HG03571 (cell line): ENCODE data around the gene ADAMTS12.
A peak's percentile ranks its signal among the peaks of the same experiment; 100 is the strongest.
"Not testable (repeated sequence)": the region's sequence is repeated elsewhere in the genome, so short reads cannot be mapped to it uniquely, and the experiment has no call there.

Experiments
- ATAC-seq: cut with Tn5 transposase; IDR thresholded peaks from one replicate; pipeline ENCODE4 v1.9.1; 2021; ENCODE audit not compliant: unreplicated experiment

ADAMTS12 gene

DNA sequence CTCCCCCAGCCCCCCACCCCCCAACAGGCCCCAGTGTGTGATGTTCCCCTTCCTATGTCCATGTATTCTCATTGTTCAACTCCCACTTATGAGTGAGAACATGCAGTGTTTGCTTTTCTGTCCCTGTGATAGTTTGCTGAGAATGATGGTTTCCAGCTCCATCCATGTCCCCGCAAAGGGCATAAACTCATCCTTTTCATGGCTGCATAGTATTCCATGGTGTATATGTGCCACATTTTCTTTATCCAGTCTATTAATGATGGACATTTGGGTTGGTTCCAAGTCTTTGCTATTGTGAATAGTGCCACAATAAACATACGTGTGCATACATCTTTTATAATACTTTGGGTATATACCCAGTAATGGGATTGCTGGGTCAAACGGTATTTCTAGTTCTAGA is 23.1 kb upstream of the ADAMTS12 start:
- ATAC-seq = not testable (repeated sequence)

DNA sequence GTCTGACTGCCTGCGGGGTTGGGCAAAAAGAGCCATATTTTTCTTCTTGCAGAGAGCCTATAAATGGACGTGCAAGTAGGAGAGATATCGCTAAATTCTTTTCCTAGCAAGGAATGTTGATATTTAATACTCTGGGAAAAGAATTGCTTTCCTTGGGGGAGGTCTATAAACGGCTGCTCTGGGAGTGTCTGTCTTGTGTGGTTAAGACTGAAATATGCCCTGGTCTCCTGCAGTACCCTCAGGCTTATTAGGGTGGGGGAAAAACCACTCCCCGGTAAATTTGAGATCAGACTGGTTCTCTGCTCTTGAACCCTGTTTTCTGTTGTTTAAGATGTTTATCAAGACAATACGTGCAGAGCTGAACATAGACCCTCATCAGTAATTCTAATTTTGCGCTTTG is 14.5 kb upstream of the ADAMTS12 start:
- not testable (repeated sequence) for ATAC-seq

GRCh38 chr5:33905381-33905780 is 13.6 kb upstream of the ADAMTS12 start:
- no peak for ATAC-seq

DNA sequence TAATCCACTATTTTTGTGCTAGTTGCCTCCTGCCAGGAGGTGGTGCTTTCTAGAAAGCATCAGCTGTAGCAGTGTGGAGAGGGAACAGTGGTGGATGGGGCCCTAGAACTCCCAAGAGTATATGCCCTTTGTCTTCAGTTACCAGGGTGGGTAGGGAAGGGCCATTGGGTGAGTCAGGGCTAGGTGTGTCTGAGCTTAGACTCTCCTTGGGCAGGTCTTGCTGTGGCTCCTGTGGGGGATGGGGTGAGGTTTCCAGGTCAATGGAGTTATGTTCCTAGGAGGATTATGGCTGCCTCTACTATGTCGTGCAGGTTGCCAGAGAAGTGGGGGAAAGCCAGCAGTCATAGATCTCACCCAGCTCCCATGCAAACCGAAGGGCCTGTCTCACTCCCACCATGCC is 11.3 kb upstream of the ADAMTS12 start:
- ATAC-seq = no peak

GRCh38 chr5:33901156-33901555 is 9.4 kb upstream of the ADAMTS12 start:
- no peak for ATAC-seq

DNA sequence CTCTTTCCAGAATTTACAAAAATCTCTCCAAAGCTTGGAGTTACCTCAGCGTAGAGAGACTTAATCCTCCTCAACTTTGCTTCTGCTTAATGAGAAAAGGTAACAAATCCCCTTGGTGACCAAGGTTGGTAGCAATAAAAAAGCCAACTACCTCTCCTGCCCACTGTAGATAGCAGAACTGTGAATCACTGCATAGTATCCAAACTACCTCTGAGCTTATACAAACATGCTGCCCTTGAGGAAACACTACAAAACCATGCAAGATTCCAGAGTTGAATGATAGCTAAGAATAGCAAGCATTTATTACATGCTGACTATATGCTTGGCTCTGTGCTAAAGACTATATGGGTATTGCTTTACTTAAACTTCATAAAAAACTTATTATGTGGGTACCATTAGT is 2.8 kb upstream of the ADAMTS12 start:
- ATAC-seq = no peak

GRCh38 chr5:33892620-33893137 is 889 bp upstream of the ADAMTS12 start:
- no peak for ATAC-seq

DNA sequence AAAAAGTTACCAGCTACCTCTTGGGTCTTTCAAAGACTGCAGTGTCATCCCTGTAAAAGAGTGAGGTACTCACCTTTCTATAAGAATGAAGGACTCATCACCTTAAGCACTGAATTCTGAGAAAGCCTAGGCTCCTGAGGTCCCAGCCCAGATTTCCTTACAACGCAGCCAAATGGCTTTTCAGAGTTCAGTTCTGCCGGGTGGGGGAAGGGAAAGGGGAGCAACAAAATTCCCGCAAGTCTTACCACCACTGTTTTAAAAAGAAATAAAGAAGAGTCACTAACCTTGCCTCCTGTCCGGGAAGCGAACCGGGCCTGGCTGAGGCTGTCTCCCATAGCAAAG is 373 bp downstream of the ADAMTS12 start:
- peak; percentile 3 for ATAC-seq

DNA sequence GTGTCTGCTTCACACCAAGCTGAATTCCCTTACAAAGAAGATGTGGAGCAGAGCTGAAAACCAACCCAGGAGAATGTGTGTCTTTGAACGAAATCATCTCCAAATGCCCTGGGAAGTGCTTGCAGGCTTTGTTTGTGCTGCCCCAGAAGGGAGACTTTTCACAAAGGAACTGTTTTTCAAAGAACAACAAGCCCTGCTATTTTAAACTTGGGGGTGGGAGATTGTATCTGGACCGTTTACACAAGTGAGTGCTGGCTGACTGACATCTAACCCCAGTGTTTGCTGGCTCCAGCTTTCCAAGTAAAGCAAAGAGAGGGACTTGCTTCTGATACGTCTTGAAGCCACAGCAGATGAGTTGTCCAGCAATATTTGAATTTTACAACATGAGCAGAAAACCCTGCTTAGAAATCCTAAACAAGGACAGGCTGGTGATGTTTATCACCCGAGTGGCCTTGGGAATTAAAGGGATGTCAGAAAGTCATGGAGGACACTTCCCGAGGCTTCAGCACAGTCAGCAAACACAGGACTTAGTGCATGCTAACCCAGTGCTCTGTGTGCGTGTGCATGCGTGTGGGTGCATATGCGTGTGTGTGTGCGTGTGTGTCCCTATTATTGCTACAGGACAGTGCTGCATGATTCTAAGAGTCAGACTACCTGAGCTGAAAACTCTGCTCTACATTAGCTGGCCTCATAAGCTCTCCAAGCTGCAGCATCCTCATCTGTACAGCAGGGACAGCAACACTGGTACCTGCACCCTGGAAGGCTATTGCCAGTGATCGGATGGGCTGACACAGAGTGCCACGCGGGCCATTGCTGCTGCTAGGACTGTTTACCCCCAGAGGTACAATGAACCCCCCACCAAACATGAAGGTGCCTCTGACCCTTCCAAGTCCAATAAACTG is 1.4 kb downstream of the ADAMTS12 start:
- ATAC-seq = no peak

DNA sequence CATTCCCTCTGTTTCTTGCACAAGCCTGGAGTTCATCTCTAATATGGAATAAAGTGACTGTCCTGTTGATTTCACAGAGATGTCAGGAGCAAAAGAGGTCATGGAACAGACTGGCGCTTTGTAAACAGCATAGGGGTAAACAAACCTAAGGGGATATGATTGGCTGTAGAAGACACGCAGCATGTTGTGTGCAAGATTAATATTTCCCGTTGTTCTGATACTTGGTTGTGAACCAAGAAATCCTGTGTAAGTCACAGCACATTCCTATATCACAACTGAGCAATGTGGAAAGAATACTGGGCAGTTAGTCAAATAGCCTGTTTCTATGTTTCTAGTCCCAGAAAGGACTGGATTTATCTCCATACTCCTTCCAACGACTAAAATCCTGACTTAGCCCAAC is 3.2 kb downstream of the ADAMTS12 start:
- ATAC-seq = no peak

GRCh38 chr5:33887268-33887667 is 4.5 kb downstream of the ADAMTS12 start:
- no peak for ATAC-seq

DNA sequence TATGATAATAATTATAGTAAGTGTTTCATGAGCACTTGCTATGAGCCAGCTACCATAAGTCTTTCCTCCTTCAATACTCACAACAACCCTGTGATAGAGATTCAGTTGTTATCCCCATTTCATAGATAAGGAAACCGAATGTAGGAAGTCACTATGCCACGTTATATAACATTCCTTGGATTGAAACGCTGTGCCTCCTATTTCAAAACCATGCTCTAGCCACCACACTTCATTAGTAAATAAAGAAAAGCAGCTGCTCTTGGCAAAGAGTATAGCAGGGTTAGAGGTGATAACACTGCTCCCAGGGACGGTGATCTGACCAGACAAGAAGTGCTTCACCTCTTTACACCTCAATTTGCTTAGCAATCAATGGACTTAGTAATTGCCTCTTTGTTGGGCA is 5.5 kb downstream of the ADAMTS12 start:
- no peak for ATAC-seq

DNA sequence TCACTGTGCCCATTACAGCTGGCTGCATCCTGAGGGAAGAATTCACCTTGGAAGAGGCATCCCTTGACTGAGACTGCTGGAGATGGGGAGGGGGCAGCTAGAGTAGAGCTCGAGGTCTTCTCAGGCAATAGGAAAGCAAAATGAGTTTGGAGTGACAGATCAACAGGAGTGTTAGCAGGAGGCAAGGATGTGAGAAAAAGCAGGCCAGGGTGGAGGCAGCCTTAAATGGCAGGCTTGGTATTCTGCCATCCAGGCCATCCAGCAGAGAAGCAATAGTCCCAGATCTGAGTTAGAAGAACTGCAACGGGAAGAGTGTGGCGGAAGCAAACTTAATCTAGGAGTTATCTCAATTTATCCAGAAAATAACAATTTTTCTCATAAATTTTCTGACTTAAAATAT is 6.1 kb downstream of the ADAMTS12 start:
- ATAC-seq = no peak

DNA sequence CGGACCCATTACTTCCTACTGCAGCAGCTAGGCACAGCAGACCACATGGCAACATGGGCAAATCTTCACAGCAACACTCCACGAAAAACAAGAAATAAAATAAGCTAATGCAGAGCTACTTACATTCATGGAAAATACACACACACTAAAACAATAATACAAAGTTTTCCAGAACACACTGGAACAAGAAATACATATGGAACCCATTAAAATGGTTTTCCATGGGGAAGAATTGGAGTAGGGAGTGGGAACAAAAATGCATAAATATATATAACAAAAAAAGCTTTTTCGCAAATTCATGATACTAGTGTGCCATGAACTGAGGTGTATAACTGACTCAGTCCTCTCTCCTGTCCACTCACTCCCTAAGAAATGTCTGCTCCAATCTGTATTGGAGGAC is 8.3 kb downstream of the ADAMTS12 start:
- ATAC-seq = no peak

- no peak for ATAC-seq
These were observed 11.5 kb downstream of the ADAMTS12 start for GRCh38 chr5:33880319-33880718.

DNA sequence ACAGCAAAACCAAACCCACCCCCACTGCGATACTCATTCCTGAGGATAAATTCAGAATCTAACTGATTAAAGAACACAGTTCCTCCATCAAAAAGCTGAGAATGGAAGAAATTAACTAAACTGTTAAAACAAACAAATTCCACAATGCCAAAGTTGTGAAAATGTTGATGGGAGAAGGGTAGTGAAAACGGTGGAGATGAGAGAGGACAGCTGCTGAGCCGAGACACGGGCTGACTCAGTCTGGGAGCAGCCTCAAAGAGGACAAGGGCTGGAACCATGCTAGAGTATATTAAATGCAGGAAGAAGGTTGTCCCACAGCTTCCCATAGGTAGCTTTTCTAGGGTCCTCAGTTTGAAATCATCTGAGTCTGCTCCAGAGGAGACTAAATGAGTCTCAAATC is 14.3 kb downstream of the ADAMTS12 start:
- no peak for ATAC-seq

- ATAC-seq = no peak
These were observed 24.5 kb downstream of the ADAMTS12 start for GRCh38 chr5:33867241-33867640.

- ATAC-seq = not testable (repeated sequence)
These were observed 32.6 kb downstream of the ADAMTS12 start for GRCh38 chr5:33859177-33859576.

- ATAC-seq = peak; percentile 58
These were observed 34.8 kb downstream of the ADAMTS12 start for GRCh38 chr5:33857037-33857436.

DNA sequence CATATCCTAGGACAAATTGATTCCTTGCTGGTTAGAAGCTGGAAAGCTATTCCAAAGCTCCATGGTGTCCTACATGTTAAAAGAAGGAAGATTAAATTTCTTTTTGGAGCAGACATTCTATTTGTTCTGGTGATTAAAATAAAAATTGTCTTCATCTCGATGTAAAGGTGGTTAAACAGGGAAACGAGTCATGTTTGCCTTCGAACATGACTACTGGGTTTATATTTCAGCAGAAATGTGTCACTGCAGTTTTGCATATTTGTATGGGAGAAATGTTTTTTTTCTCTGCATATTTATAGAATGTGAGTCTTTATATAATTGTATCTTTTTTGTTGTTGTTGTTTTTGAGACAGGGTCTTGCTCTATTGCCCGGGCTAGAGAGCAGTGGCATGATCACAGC is 36.4 kb downstream of the ADAMTS12 start:
- no peak for ATAC-seq

DNA sequence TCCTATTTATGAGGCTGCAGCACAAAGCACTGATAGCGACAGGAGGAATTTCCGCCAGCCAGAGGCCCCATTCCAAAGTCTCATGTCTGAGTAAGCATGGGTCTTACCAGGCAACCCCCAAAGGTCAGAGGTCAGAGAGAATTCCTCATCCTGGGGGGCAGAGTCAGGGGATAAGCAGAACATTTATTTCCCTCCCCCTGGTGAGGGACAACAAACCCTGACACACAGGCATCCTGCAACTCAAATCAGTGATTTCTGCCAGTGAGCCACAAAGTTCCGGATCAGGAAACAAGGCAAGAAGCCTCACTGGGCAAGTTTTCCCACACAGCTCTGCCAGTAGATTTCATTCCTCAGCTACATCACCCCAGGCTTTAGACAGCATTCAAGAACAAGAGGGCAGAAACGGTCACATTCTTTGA is 37.0 kb downstream of the ADAMTS12 start:
- no peak for ATAC-seq

- ATAC-seq = no peak
These were observed 39.0 kb downstream of the ADAMTS12 start for GRCh38 chr5:33852837-33853236.

DNA sequence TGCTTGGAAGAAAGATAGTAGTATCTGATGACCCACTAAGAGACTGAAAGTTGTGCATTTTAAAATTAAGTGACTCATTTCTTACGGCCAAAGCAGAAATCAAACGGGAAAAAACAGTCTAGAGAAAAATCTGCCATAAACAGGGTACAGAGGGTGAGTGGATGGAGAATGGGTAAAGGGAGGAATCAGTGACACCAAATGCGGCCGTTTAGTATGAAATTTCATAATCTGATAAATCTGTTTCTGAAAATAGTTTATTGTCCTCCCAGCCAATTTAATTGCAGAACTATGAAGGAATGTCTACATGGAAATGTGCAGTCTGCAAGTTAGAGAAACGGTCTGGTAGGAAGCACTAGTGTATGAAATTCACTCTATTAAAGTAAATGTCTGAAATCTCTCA is 39.5 kb downstream of the ADAMTS12 start:
- no peak for ATAC-seq
